H1 (cell line): Measurements from ENCODE around the gene RBCK1. TPM values are rescaled to one million over a fixed set of nuclear protein-coding genes. Genes with fewer than 3 reads are reported as not detected.

Source experiments
- EP300 ChIP-seq, 2 experiments: IDR thresholded peaks; 1 replicate in 1 of 2; 2 replicates in 1 of 2; pipeline ENCODE4 v1.6.1; 2011 to 2012; ENCODE audit warnings: low read depth in 2 of 2, low read length in 2 of 2, mild to moderate bottlenecking in 2 of 2, borderline replicate concordance in 1 of 2, inconsistent platforms in 1 of 2, moderate library complexity in 1 of 2
- RAD21 ChIP-seq, 2 experiments: IDR thresholded peaks in 1 of 2; conservative IDR thresholded peaks in 1 of 2; 2 replicates each; pipeline ENCODE4 v1.6.1; 2011; ENCODE audit warnings: low read depth in 2 of 2, low read length in 2 of 2, improper control_type of control experiment in 1 of 2, inconsistent platforms in 1 of 2, mild to moderate bottlenecking in 1 of 2, moderate library complexity in 1 of 2
- RFX5 ChIP-seq: IDR thresholded peaks from 2 replicates; pipeline ENCODE4 v1.6.1; 2011; ENCODE audit warnings: low read depth, low read length, improper control_type of control experiment, borderline replicate concordance
- RNF2 ChIP-seq: fragments of 200-900, 300-1000 bp; sonication (generic); IDR thresholded peaks from 2 replicates; pipeline ENCODE4 v1.7.1; 2016; ENCODE audit warnings: borderline replicate concordance, low read depth, mild to moderate bottlenecking, antibody characterized with exemption, low read length; ENCODE audit not compliant: poor library complexity, severe bottlenecking; ENCODE audit errors: missing control alignments
- SIN3A ChIP-seq, 2 experiments: IDR thresholded peaks in 1 of 2; conservative IDR thresholded peaks in 1 of 2; 2 replicates each; pipeline ENCODE4 v1.6.1; 2011 to 2012; ENCODE audit warnings: low read length in 2 of 2, improper control_type of control experiment in 1 of 2, low read depth in 1 of 2, mild to moderate bottlenecking in 1 of 2
- USF2 ChIP-seq: IDR thresholded peaks from 2 replicates; pipeline ENCODE4 v1.6.1; 2011; ENCODE audit warnings: low read length, improper control_type of control experiment
- polyA plus RNA-seq, 7 experiments: library from polyadenylated mRNA; depleted of rRNA in 3 of 7; stranded (reverse) in 5 of 7; unstranded in 2 of 7; fragments of >200 nt in 5 of 7; fragments of 200-250 nt in 2 of 7; gene quantifications; 1 replicate in 5 of 7; 2 replicates in 1 of 7; 4 replicates in 1 of 7; pipeline versions ENCODE4 v1.2.1 to v1.2.3, GENCODE V29; 2011 to 2013; ENCODE audit warnings: missing spikeins in 2 of 7, mixed read lengths in 2 of 7
- total RNA-seq: library from RNA; stranded (reverse); fragmentation: NEBNext Ultra II Directional; extraction: Animal tissue kit (Norgen Biotek cat#: 25700); gene quantifications from 2 replicates; pipeline ENCODE4 v1.2.1, GENCODE V29; 2021

RBCK1 gene
- total and polyA plus RNA-seq, 2 of the 8 experiments (the other 6 are each of a cell fraction or from before 2014, with no cell fraction given): 43.1 to 54.7 TPM

GRCh38 chr20:375265-375889, 32.7 kb upstream of the RBCK1 start (continued):
- TF ChIP-seq RAD21 (IDR thresholded peaks at IDR 0.05 in 1 of 2, conservative IDR thresholded peaks at IDR 0.05 in 1 of 2; ENCODE audit: low read depth in 2 of 2, low read length in 2 of 2) (no peak), RNF2 (no peak), EP300 (IDR thresholded peaks at IDR 0.05; ENCODE audit: borderline replicate concordance in 1 of 2, low read depth in 2 of 2, low read length in 2 of 2) (no peak), RFX5 (no peak), USF2 (no peak), SIN3A (conservative IDR thresholded peaks at IDR 0.05 in 1 of 2, IDR thresholded peaks at IDR 0.05 in 1 of 2; ENCODE audit: low read depth in 1 of 2, low read length in 2 of 2) (no peak)
- TF ChIP-seq, all 59 proteins: peak for 0
